ENCODE results near the gene ZMYND19. TPM values are rescaled to one million over a fixed set of nuclear protein-coding genes. Genes with fewer than 3 reads are reported as not detected.

ZMYND19 gene
- total RNA-seq, 1 experiment from 2014 or later, result 37.0 TPM

GRCh38 chr9:137582286-137582860, 7.9 kb downstream of the ZMYND19 start:
- peak; percentile 69; the same call in 1 of the 2 replicates for TF ChIP-seq CTCF (IDR thresholded peaks at IDR 0.05)
- no peak for TF ChIP-seq TCF7L2 (IDR thresholded peaks at IDR 0.05; ENCODE audit: low read depth, low read length)
- ATAC-seq, result no peak
- Histone ChIP-seq H3K27me3 (ENCODE audit: control insufficient read depth, insufficient read depth, low read length) (no peaks in the 10 kb centered on the region), H3K4me3 (ENCODE audit: low read depth in 2 of 2, low read length in 2 of 2) (no peak overlapping the region), H3K27ac (ENCODE audit: low read length) (no peak overlapping the region), H3K36me3 (ENCODE audit: control insufficient read depth, insufficient read depth, low read length) (no peaks in the 10 kb centered on the region; the same call in 1 of the 2 replicates), H3K9me3 (ENCODE audit: control insufficient read depth, insufficient read depth, low read depth, low read length) (no peaks in the 10 kb centered on the region), H3K4me1 (ENCODE audit: control insufficient read depth, insufficient read depth, low read length) (peaks cover under 1% of the 10 kb centered on the region; the same call in 1 of the 2 replicates)
- DNase-seq (ENCODE audit: low read depth, low spot score), result no peak
- CTCF ChIA-PET, result interaction anchor here (1.1 kb wide), 1 partner anchor 25 kb away, joined by 3 read pairs; no protein-coding TSS in a partner anchor
- POLR2A ChIA-PET, result no interaction called here
- intact Hi-C loops (cut with micrococcal nuclease; ENCODE audit: unreplicated experiment) (no loop called here), in situ Hi-C loops (cut with HindIII; ENCODE audit: low pct_unique_long_range_greater_than_20kb, low sequenced_read_pairs) (no loop called here)
- no TSS peak for BruUV-seq (replicated peaks)

- ChIA-PET POLR2A (no interaction called here), CTCF (interaction anchor here (1.1 kb wide), 1 partner anchor 26 kb away, joined by 3 read pairs; no protein-coding TSS in a partner anchor)
- ATAC-seq, result no peak
- intact Hi-C loops (cut with micrococcal nuclease; ENCODE audit: unreplicated experiment) (no loop called here), in situ Hi-C loops (cut with HindIII; ENCODE audit: low pct_unique_long_range_greater_than_20kb, low sequenced_read_pairs) (no loop called here)
- Histone ChIP-seq H3K27ac (ENCODE audit: low read length) (no peak overlapping the region), H3K9me3 (ENCODE audit: control insufficient read depth, insufficient read depth, low read depth, low read length) (no peaks in the 10 kb centered on the region), H3K27me3 (ENCODE audit: control insufficient read depth, insufficient read depth, low read length) (no peaks in the 10 kb centered on the region), H3K36me3 (ENCODE audit: control insufficient read depth, insufficient read depth, low read length) (no peaks in the 10 kb centered on the region; the same call in 1 of the 2 replicates), H3K4me3 (ENCODE audit: low read depth in 2 of 2, low read length in 2 of 2) (no peak overlapping the region), H3K4me1 (ENCODE audit: control insufficient read depth, insufficient read depth, low read length) (peaks cover 3% of the 10 kb centered on the region; the same call in 1 of the 2 replicates)
- no peak for TF ChIP-seq SIN3A (IDR thresholded peaks at IDR 0.05; ENCODE audit: borderline replicate concordance, insufficient read depth, low read depth, low read length)
- no peak for TF ChIP-seq POLR2AphosphoS5 (IDR thresholded peaks at IDR 0.05; ENCODE audit: low read depth, low read length)
- no peak for TF ChIP-seq CTCF (IDR thresholded peaks at IDR 0.05)
- TF ChIP-seq TCF7L2 (IDR thresholded peaks at IDR 0.05; ENCODE audit: low read depth, low read length), result no peak
- TF ChIP-seq REST (IDR thresholded peaks at IDR 0.05; ENCODE audit: insufficient read depth in 1 of 2, low read depth in 2 of 2, low read length in 1 of 2), result no peak
- BruUV-seq (replicated peaks), result no TSS peak
- no peak for DNase-seq (ENCODE audit: low read depth, low spot score)
Observed at GRCh38 chr9:137581361-137582285, 8.7 kb downstream of the ZMYND19 start.
